Mucosa of rectum (tissue), 2 donors: ENCODE measurements around the gene CALD1.

ENCODE experiments used
- H3K27ac ChIP-seq, 2 donors: one replicate each; pipeline ENCODE4 v1.7.0; 2013; ENCODE audit warnings: inconsistent platforms in 2 of 2, low read depth in 2 of 2, low read length in 2 of 2
- H3K27me3 ChIP-seq, 2 donors: one replicate each; pipeline ENCODE4 v1.7.0; 2013; ENCODE audit warnings: low read length in 2 of 2; ENCODE audit not compliant: control insufficient read depth in 2 of 2, insufficient read depth in 2 of 2
- H3K36me3 ChIP-seq, 2 donors: one replicate each; pipeline ENCODE4 v1.7.0; 2013; ENCODE audit warnings: low read length in 2 of 2; ENCODE audit not compliant: control insufficient read depth in 2 of 2, insufficient read depth in 2 of 2
- H3K4me1 ChIP-seq, 2 donors: one replicate each; pipeline ENCODE4 v1.7.0; 2013; ENCODE audit warnings: low read length in 2 of 2, mild to moderate bottlenecking in 1 of 2; ENCODE audit not compliant: control insufficient read depth in 2 of 2, insufficient read depth in 2 of 2
- H3K4me3 ChIP-seq, 2 donors: one replicate each; pipeline ENCODE4 v1.7.0; 2013; ENCODE audit warnings: low read length in 2 of 2
- H3K9ac ChIP-seq, 2 donors: one replicate each; pipeline ENCODE4 v1.7.0; 2013; ENCODE audit warnings: low read length in 2 of 2, low read depth in 1 of 2, mild to moderate bottlenecking in 1 of 2
- H3K9me3 ChIP-seq, 2 donors: one replicate each; pipeline ENCODE4 v1.7.0; 2013; ENCODE audit warnings: low read length in 2 of 2; ENCODE audit not compliant: control insufficient read depth in 2 of 2
- donor health status: healthy.
- donor health status: Normal muscosa, but diverticular disease.

CALD1 gene

DNA sequence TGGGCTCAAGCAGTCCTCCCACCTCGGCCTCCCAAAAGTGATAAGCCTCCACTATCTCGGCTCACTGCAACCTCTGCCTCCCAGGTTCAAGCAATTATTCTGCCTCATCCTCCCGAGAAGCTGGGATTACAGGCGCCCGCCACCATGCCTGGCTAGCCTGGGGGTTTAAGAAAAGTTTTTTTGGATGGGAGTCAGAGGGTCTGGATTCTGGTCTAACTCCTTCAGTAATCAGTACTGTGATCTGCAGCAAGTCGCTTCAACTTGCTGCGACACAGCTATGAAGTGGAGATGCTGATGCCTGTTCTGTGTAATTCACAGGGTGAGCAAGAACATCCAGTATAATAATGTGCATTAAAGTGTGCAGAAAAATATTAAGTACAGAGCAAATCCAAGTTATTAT lies 118.5 kb downstream of the CALD1 start:
- Histone ChIP-seq H3K36me3 (no peaks in the 10 kb centered on the region), H3K27ac (no peak overlapping the region), H3K4me3 (no peak overlapping the region), H3K27me3 (no peaks in the 10 kb centered on the region), H3K9me3 (peaks cover 0 to 4% of the 10 kb centered on the region in 2 donors), H3K4me1 (no peaks in the 10 kb centered on the region), H3K9ac (no peak overlapping the region)

- Histone ChIP-seq H3K27me3 (no peaks in the 10 kb centered on the region), H3K9ac (no peak overlapping the region), H3K4me3 (no peak overlapping the region), H3K4me1 (no peaks in the 10 kb centered on the region), H3K9me3 (peaks cover 0 to 4% of the 10 kb centered on the region in 2 donors), H3K36me3 (no peaks in the 10 kb centered on the region), H3K27ac (no peak overlapping the region)
Measured at GRCh38 chr7:134899729-134900128, 120.3 kb downstream of the CALD1 start.

DNA sequence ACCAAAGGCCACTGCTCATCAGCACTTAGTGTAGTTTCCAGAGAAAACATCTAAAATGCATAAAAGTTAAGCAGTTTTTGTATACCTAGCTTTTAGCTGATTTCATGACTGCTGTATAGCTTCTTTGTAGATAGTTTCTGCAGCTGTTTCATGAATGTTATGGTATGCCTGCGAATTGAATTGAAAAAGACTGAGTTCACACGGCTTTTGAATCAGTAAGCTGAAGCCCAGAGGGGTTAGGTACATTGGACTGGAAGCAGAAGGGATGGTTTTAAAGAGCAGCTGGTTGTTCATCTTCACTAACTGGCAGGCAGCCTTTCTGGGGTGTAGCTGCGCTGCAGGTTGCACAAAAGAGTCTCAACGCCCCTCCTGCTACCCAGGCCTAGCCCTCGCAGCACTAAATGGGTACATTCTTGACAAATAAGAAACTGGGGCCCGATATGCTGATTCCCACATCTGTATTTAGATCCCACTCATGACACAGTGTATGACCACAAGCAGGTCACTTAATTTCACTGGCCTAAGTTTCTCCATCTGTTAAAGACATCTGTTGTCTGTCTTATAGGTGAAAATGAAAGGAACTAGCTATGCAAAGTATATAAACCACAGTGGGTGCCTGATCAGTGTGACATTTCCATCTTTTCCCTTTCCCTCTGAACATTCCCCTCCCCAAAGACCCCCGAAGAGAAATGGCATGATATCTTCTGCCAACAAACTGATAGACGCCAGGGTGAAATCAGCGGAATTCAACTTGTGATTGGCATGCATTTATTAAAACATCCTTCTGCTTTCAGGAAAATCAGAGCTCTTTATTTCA lies 120.9 kb downstream of the CALD1 start:
- Histone ChIP-seq H3K27ac (no peak overlapping the region), H3K36me3 (no peaks in the 10 kb centered on the region), H3K9me3 (peaks cover 0 to 4% of the 10 kb centered on the region in 2 donors), H3K9ac (no peak overlapping the region), H3K4me3 (no peak overlapping the region), H3K4me1 (no peaks in the 10 kb centered on the region), H3K27me3 (no peaks in the 10 kb centered on the region)

DNA sequence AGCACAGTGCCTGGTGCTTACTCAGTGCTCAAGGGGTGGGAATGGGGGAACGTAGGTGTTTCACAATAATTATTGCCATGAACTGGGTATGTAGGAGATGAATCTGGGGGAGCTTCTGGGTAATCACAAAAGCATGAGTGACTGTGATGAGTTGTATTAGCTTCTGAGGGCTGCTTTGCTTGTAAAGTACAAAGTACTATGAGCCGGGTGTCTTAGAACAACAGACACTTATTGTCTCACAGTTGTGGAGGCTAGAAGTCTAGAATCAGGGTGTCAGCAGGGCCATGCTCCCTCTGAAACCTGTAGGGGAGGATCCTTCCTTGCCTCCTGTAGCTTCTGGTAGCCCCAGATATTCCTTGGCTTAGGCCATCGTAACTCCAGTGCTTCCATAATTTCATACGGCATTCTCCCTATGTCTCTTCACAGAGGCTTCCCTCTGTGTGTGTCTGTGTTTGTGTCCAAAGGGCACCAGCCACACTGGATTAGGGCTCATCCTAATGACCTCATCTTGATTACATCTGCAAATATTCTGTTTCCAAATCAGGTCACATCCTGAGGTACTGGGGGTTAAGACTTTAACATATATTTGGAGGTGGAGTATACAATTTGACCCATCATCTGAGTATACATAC lies 122.1 kb downstream of the CALD1 start:
- Histone ChIP-seq H3K4me1 (no peaks in the 10 kb centered on the region), H3K9me3 (no peaks in the 10 kb centered on the region), H3K4me3 (no peak overlapping the region), H3K27ac (no peak overlapping the region), H3K36me3 (no peaks in the 10 kb centered on the region), H3K27me3 (no peaks in the 10 kb centered on the region), H3K9ac (no peak overlapping the region)

DNA sequence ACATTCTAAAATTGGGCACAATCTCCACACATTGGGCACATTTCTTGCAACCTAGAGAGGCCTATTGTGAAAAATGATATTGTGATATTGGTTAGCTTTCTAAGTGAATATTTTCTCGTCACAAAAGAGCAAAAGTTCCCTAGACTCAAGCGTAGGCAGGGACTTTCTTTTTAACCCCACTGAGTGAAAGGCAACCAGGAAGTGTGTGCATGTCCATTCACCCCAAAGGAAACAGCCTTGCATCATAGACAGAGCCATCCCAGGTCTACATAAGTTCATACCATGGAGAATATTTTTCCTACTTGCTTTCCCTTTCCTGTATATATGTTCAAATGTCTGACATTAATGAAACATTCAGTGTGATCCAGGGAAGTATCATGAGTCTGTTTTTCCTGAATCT lies 122.6 kb downstream of the CALD1 start:
- H3K4me3 ChIP-seq, result no peak overlapping the region
- no peak overlapping the region for H3K27ac ChIP-seq
- no peaks in the 10 kb centered on the region for H3K4me1 ChIP-seq

GRCh38 chr7:134903073-134903790 lies 123.8 kb downstream of the CALD1 start:
- no peak overlapping the region for H3K9ac ChIP-seq
- H3K27me3 ChIP-seq, result no peaks in the 10 kb centered on the region
- no peaks in the 10 kb centered on the region for H3K4me1 ChIP-seq
- H3K9me3 ChIP-seq, result no peaks in the 10 kb centered on the region
- H3K27ac ChIP-seq, result no peak overlapping the region
- no peak overlapping the region for H3K4me3 ChIP-seq
- no peaks in the 10 kb centered on the region for H3K36me3 ChIP-seq

More for the DNA sequence above, 122.6 kb downstream of the CALD1 start:
- H3K27me3 ChIP-seq, result no peaks in the 10 kb centered on the region
- H3K9me3 ChIP-seq, result no peaks in the 10 kb centered on the region
- H3K9ac ChIP-seq, result no peak overlapping the region
- H3K36me3 ChIP-seq, result no peaks in the 10 kb centered on the region

- Histone ChIP-seq H3K27ac (peak overlapping the region in 1 of 2 donors; percentile 24), H3K27me3 (no peaks in the 10 kb centered on the region), H3K4me1 (no peaks in the 10 kb centered on the region), H3K36me3 (no peaks in the 10 kb centered on the region), H3K9me3 (no peaks in the 10 kb centered on the region), H3K9ac (no peak overlapping the region), H3K4me3 (no peak overlapping the region)
Measured at GRCh38 chr7:134905375-134905774, 125.9 kb downstream of the CALD1 start.

- no peaks in the 10 kb centered on the region for H3K27me3 ChIP-seq
- H3K4me3 ChIP-seq, result no peak overlapping the region
- H3K9ac ChIP-seq, result no peak overlapping the region
- H3K27ac ChIP-seq, result no peak overlapping the region
- H3K9me3 ChIP-seq, result no peaks in the 10 kb centered on the region
- no peaks in the 10 kb centered on the region for H3K36me3 ChIP-seq
- H3K4me1 ChIP-seq, result no peaks in the 10 kb centered on the region
Measured at GRCh38 chr7:134907000-134907399, 127.6 kb downstream of the CALD1 start.

DNA sequence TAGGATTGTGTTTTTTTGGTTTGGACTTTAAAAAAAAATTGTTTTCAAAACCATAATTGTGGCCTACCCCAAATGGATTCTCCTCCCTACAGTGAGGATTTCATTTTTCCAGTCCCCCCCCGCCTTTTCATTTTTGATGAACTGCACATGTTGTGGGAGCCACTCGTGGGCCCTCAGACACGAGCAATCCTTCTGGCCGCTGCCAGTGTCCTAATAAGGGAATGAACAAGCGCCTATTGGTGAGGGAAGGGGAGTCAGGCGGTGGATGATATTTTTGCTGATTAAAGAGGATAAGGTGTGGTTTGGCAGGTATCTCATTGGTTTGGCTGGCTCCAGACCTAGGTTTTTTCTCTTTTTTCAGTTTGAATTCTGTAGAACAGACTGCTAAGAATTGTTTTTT lies 128.2 kb downstream of the CALD1 start:
- no peaks in the 10 kb centered on the region for H3K9me3 ChIP-seq
- peak overlapping the region in 1 of 2 donors; percentile 21 for H3K27ac ChIP-seq
- H3K9ac ChIP-seq, result no peak overlapping the region

DNA sequence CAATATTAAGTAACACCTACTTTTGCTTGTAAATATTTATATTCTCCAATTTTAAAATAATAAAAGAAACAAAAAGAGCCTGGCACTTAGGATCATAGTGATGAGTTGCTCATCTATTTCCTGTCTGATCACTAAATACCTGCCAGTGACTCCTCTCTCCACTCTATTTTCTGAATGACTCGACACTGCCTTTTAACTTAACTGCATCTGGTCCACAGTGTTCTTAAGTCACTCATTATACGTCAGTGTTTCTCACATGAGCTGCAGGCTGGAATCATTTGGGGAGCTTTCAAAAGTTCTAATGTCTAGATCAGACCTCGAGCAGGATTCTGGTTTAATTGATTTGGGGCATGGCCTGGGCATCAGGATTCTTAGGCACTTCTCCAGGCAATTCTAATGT lies 128.9 kb downstream of the CALD1 start:
- Histone ChIP-seq H3K9ac (no peak overlapping the region), H3K36me3 (no peaks in the 10 kb centered on the region), H3K4me3 (no peak overlapping the region), H3K27ac (no peak overlapping the region), H3K27me3 (no peaks in the 10 kb centered on the region), H3K4me1 (no peaks in the 10 kb centered on the region), H3K9me3 (no peaks in the 10 kb centered on the region)

More for the DNA sequence above, 128.2 kb downstream of the CALD1 start:
- Histone ChIP-seq H3K36me3 (no peaks in the 10 kb centered on the region), H3K4me1 (no peaks in the 10 kb centered on the region), H3K27me3 (no peaks in the 10 kb centered on the region), H3K4me3 (no peak overlapping the region)
